ENCODE data around the gene WDR74.

GRCh38 chr11:62889126-62889483, 49.7 kb upstream of the WDR74 start:
- TF ChIP-seq POLR2A (IDR thresholded peaks at IDR 0.05; ENCODE audit: low read length) (no peak), GATA1 (IDR thresholded peaks at IDR 0.05; ENCODE audit: low read depth, low read length) (no peak)
